KOPT-K1 (cell line): ENCODE results near the gene BABAM2.

Experiments used
- H3K27ac ChIP-seq: fragments of 200-600 bp; sonication (generic); 2 replicates; pipeline ENCODE4 v1.5.1; 2016; ENCODE audit warnings: antibody characterized with exemption, mild to moderate bottlenecking, low read depth, low read length; ENCODE audit not compliant: poor library complexity, severe bottlenecking
- H3K36me3 ChIP-seq: fragments of 200-600 bp; sonication (generic); 2 replicates; pipeline ENCODE4 v1.5.1; 2017; ENCODE audit warnings: antibody characterized with exemption, mild to moderate bottlenecking, low read length, moderate library complexity; ENCODE audit not compliant: insufficient read depth
- H3K9me3 ChIP-seq: fragments of 200-600 bp; sonication (generic); 2 replicates; pipeline ENCODE4 v1.5.1; 2017; ENCODE audit warnings: antibody characterized with exemption, low read length, mild to moderate bottlenecking; ENCODE audit not compliant: insufficient read depth, poor library complexity, severe bottlenecking

BABAM2 gene

GRCh38 chr2:28269019-28269784, 378.7 kb downstream of the BABAM2 start:
- Histone ChIP-seq H3K27ac (no peak overlapping the region), H3K36me3 (no peaks in the 10 kb centered on the region)

GRCh38 chr2:28270456-28271152, 380.1 kb downstream of the BABAM2 start:
- H3K36me3 ChIP-seq, result no peaks in the 10 kb centered on the region
- no peaks in the 10 kb centered on the region for H3K9me3 ChIP-seq
- H3K27ac ChIP-seq, result no peak overlapping the region

More at GRCh38 chr2:28269019-28269784, 378.7 kb downstream of the BABAM2 start:
- H3K9me3 ChIP-seq, result no peaks in the 10 kb centered on the region

DNA sequence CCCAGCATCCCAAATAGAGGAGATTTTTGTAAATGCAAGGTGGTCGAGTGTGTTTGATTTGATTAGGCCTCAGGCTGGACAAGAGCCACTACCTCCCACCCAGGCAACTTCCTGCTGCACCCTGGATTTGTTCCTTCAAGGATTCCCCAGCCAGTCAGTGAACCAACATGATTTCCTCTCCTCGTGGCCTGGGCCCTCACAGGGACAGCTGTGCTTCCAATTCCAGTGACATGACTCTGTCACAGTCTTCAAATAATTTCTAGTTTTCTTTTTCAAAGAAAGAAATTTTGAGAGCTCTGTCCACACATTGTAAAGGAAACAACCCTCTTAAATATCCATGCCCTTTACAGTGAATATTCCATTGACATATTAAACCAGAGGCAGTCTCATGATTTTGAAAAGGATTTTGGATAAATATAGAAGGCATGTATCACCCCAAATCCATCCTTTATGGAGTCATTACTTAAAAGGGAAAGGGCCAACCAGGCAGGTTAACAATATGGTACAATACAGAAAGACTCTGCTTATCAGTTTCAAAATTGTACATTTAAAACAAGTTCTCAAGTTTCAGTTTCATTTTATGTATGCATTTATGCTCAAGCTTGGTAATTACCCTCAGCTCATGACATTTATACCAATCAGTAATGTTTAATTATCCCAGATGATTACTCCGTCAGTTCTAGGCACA, 380.8 kb downstream of the BABAM2 start:
- H3K9me3 ChIP-seq, result no peaks in the 10 kb centered on the region
- H3K36me3 ChIP-seq, result no peaks in the 10 kb centered on the region
- no peak overlapping the region for H3K27ac ChIP-seq

GRCh38 chr2:28271919-28272250, 381.4 kb downstream of the BABAM2 start:
- Histone ChIP-seq H3K36me3 (no peaks in the 10 kb centered on the region), H3K27ac (no peak overlapping the region), H3K9me3 (no peaks in the 10 kb centered on the region)

- Histone ChIP-seq H3K9me3 (no peaks in the 10 kb centered on the region), H3K36me3 (no peaks in the 10 kb centered on the region), H3K27ac (no peak overlapping the region)
Observed at GRCh38 chr2:28273751-28274150, 383.2 kb downstream of the BABAM2 start.

GRCh38 chr2:28274911-28275685, 384.6 kb downstream of the BABAM2 start:
- no peaks in the 10 kb centered on the region for H3K9me3 ChIP-seq
- no peak overlapping the region for H3K27ac ChIP-seq
- no peaks in the 10 kb centered on the region for H3K36me3 ChIP-seq

- no peaks in the 10 kb centered on the region for H3K9me3 ChIP-seq
- no peak overlapping the region for H3K27ac ChIP-seq
Observed at GRCh38 chr2:28276076-28276618, 385.6 kb downstream of the BABAM2 start.

GRCh38 chr2:28276807-28277206, 386.3 kb downstream of the BABAM2 start:
- Histone ChIP-seq H3K27ac (no peak overlapping the region), H3K9me3 (no peaks in the 10 kb centered on the region), H3K36me3 (no peaks in the 10 kb centered on the region)

More at GRCh38 chr2:28276076-28276618, 385.6 kb downstream of the BABAM2 start:
- H3K36me3 ChIP-seq, result no peaks in the 10 kb centered on the region

DNA sequence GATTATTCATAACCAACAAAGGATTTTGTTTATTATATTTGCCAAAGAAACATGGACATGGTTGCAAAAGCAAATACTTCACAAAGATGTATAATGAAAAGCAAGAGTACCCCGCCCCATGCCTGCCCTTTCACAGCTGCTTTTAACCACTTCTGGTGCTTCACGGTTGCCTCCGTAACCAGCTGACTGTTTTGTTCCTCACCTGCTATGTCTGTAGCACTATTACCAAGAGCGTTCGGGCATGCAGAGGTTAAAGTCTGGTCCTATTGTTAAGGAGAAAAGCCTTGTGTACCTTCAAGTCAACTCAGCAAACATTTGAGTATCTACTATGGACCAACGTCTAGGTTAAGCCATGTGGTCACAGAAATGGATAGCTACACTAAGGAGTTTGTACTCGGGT, 386.9 kb downstream of the BABAM2 start:
- Histone ChIP-seq H3K36me3 (no peaks in the 10 kb centered on the region), H3K27ac (no peak overlapping the region)

DNA sequence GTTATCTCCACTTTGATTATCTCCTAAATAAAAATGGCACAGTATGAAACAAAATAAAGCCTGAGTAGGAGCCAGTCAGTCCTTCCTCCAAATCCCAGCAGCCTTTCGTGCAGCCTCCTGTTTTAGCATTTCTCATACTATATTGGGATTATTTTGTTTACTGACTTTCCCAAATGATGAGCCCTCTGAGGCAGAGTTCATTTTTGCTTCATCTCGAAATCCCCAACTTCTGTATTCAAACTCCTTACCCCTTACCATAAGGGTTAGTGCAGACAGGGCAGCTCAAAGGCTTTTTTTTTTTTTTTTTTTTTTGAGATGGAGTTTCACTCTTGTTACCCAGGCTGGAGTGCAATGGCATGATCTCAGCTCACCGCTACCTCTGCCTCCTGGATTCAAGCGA, 388.8 kb downstream of the BABAM2 start:
- Histone ChIP-seq H3K9me3 (no peaks in the 10 kb centered on the region), H3K36me3 (no peaks in the 10 kb centered on the region), H3K27ac (no peak overlapping the region)

More for the DNA sequence above, 386.9 kb downstream of the BABAM2 start:
- H3K9me3 ChIP-seq, result no peaks in the 10 kb centered on the region

DNA sequence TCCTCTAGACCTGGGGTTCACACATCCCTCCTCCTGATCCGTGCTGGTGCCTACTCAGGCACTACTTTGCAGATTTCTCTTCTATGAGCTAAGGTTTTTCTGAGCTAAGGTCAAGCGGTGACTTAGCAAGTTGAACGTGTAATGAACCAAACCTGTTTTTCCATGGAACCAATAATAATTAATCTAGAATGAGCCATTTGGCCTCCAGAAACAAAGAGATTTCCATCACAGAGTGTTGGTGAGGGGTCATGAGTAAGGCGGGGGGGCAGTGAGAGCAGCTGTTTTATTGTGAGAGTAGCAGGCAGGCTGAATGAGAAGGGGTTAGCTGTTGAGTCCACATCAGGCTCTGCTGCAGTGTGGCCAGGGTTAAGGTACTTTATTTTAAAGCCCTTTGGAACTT, 390.1 kb downstream of the BABAM2 start:
- H3K9me3 ChIP-seq, result no peaks in the 10 kb centered on the region

GRCh38 chr2:28281739-28282138, 391.2 kb downstream of the BABAM2 start:
- H3K36me3 ChIP-seq, result no peaks in the 10 kb centered on the region
- H3K9me3 ChIP-seq, result no peaks in the 10 kb centered on the region
- H3K27ac ChIP-seq, result no peak overlapping the region

More for the DNA sequence above, 390.1 kb downstream of the BABAM2 start:
- H3K27ac ChIP-seq, result no peak overlapping the region
- no peaks in the 10 kb centered on the region for H3K36me3 ChIP-seq

DNA sequence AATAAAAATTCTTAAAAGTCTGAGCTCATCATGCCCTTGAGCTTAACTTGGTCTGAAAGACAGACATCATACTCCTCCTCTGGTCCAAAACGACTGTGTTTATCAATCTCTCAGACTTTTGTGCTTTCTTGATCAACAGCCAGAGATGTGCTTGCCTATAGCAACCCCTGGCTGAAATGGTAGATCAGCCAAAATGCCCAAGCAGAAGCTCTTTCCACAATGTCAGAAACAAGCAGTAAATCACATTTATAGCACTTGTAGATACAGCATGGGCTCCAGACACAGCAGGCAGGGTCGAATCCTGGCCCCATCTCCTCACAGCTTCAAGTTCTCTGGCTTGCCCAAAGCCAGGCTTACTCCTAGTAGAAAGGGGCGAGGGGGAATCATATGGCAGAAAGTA, 391.7 kb downstream of the BABAM2 start:
- H3K36me3 ChIP-seq, result no peaks in the 10 kb centered on the region
- H3K9me3 ChIP-seq, result no peaks in the 10 kb centered on the region
- no peak overlapping the region for H3K27ac ChIP-seq

- no peak overlapping the region for H3K27ac ChIP-seq
- H3K36me3 ChIP-seq, result no peaks in the 10 kb centered on the region
- H3K9me3 ChIP-seq, result no peaks in the 10 kb centered on the region
Observed at GRCh38 chr2:28282861-28283646, 392.5 kb downstream of the BABAM2 start.
